Endothelial cell of umbilical vein (primary cell): ENCODE measurements around the gene EEA1. TPM values are rescaled to one million over a fixed set of nuclear protein-coding genes. Genes with fewer than 3 reads are reported as not detected.

Source experiments
- BruUV-seq: library from RNA; stranded (reverse); fragments of 400-500 nt; replicated peaks from 2 replicates; lab custom pipeline; 2021; lab: Mats Ljungman, UMichigan
- CTCF ChIA-PET: fragments of 300-600, 350-600 bp; sonication (Branson Sonifier 250); formaldehyde crosslinking; loops from one replicate; lab custom pipeline; 2021; ENCODE audit warnings: antibody characterized with exemption, inconsistent platforms; lab: Charles Lee
- POLR2A ChIA-PET: fragments of 300-600, 350-600 bp; sonication (Branson Sonifier 250); formaldehyde crosslinking; loops from one replicate; lab custom pipeline; 2021; ENCODE audit warnings: antibody characterized with exemption, inconsistent platforms; lab: Charles Lee
- DNase-seq: peaks from one replicate; pipeline ENCODE4 v3.0.0-alpha.2; 2011; ENCODE audit warnings: low read depth, low spot score
- FAIRE-seq: peaks from 2 replicates; lab custom pipeline; 2011; peaks lifted over from hg19 to GRCh38; lab: Jason Lieb, UNC
- H2AFZ ChIP-seq: 2 replicates; pipeline ENCODE4 v1.6.0; 2012; ENCODE audit warnings: low read depth, low read length, control low read depth, inconsistent platforms
- H3K27ac ChIP-seq: 2 replicates; pipeline ENCODE4 v1.5.1; 2011; ENCODE audit warnings: low read depth, mild to moderate bottlenecking, control low read depth, low read length, moderate library complexity; ENCODE audit not compliant: insufficient read depth
- H3K27me3 ChIP-seq, 2 experiments: 2 replicates each; pipeline versions ENCODE4 v1.6.0 to v1.6.1; 2011; ENCODE audit warnings: low read length in 2 of 2, mixed read lengths in 1 of 2; ENCODE audit not compliant: control insufficient read depth in 2 of 2, insufficient read depth in 2 of 2
- H3K36me3 ChIP-seq, 2 experiments: 2 replicates in 1 of 2; 3 replicates in 1 of 2; pipeline ENCODE4 v1.5.1; 2011; ENCODE audit warnings: low read length in 2 of 2, mild to moderate bottlenecking in 1 of 2, moderate library complexity in 1 of 2; ENCODE audit not compliant: control insufficient read depth in 2 of 2, insufficient read depth in 2 of 2; ENCODE audit errors: extremely low read depth in 1 of 2
- H3K4me1 ChIP-seq: 3 replicates; pipeline ENCODE4 v1.5.1; 2011; ENCODE audit warnings: mild to moderate bottlenecking, low read length; ENCODE audit not compliant: control insufficient read depth, insufficient read depth; ENCODE audit errors: extremely low read depth
- H3K4me2 ChIP-seq: 2 replicates; pipeline ENCODE4 v1.6.1; 2011; ENCODE audit warnings: low read length, control low read depth, mixed read lengths; ENCODE audit not compliant: insufficient read depth
- H3K4me3 ChIP-seq, 3 experiments: fragments of 200-600 bp in 1 of 3; sonication (generic), shearing (Covaris generic) in 1 of 3; replicated peaks in 1 of 3; 2 replicates each; pipeline ENCODE4 v1.5.1; 2011 to 2016; ENCODE audit warnings: control low read depth in 3 of 3, low read length in 3 of 3, mild to moderate bottlenecking in 2 of 3, inconsistent platforms in 1 of 3, low read depth in 1 of 3, moderate library complexity in 1 of 3; ENCODE audit not compliant: insufficient read depth in 1 of 3
- H3K79me2 ChIP-seq: 2 replicates; pipeline ENCODE4 v1.6.0; 2012; ENCODE audit warnings: low read length, inconsistent platforms; ENCODE audit not compliant: control insufficient read depth, insufficient read depth
- H3K9ac ChIP-seq: replicated peaks from 2 replicates; pipeline ENCODE3; 2011; ENCODE audit warnings: low read length, control low read depth; ENCODE audit not compliant: insufficient read depth; ENCODE audit errors: extremely low read depth
- H3K9me1 ChIP-seq: replicated peaks from 3 replicates; pipeline ENCODE4 v1.6.0; 2011; ENCODE audit warnings: mild to moderate bottlenecking, low read length; ENCODE audit not compliant: control insufficient read depth, insufficient read depth; ENCODE audit errors: extremely low read depth
- H3K9me3 ChIP-seq: replicated peaks from 2 replicates; pipeline ENCODE4 v1.5.1; 2012; ENCODE audit warnings: low read length, inconsistent platforms; ENCODE audit not compliant: control insufficient read depth, insufficient read depth
- H4K20me1 ChIP-seq: replicated peaks from 2 replicates; pipeline ENCODE3; 2011; ENCODE audit warnings: mild to moderate bottlenecking, low read length; ENCODE audit not compliant: control insufficient read depth, insufficient read depth; ENCODE audit errors: extremely low read depth
- EZH2 ChIP-seq: IDR thresholded peaks from 2 replicates; pipeline ENCODE4 v1.6.1; 2012; ENCODE audit warnings: borderline replicate concordance, low read depth, mild to moderate bottlenecking, moderate library complexity, low read length, inconsistent platforms; ENCODE audit not compliant: severe bottlenecking
- FOS ChIP-seq: IDR thresholded peaks from 2 replicates; pipeline ENCODE4 v1.6.1; 2011; ENCODE audit warnings: mild to moderate bottlenecking, low read length, moderate library complexity, borderline replicate concordance; ENCODE audit not compliant: insufficient read depth
- GATA2 ChIP-seq: IDR thresholded peaks from 2 replicates; pipeline ENCODE4 v1.7.0; 2011; ENCODE audit warnings: low read depth, mild to moderate bottlenecking, moderate library complexity, mixed read lengths, low read length; ENCODE audit not compliant: insufficient read length, insufficient read depth
- JUN ChIP-seq: IDR thresholded peaks from 2 replicates; pipeline ENCODE4 v1.6.1; 2011; ENCODE audit warnings: borderline replicate concordance, low read depth; ENCODE audit not compliant: insufficient read length, insufficient read depth
- MYC ChIP-seq: IDR thresholded peaks from one replicate; pipeline ENCODE4 v1.6.1; 2011; ENCODE audit warnings: mild to moderate bottlenecking, low read depth, low read length
- POLR2A ChIP-seq: IDR thresholded peaks from 2 replicates; pipeline ENCODE4 v1.6.1; 2012; ENCODE audit warnings: low read depth, mild to moderate bottlenecking, control low read depth, low read length
- POLR2AphosphoS5 ChIP-seq: IDR thresholded peaks from 2 replicates; pipeline ENCODE4 v1.6.1; 2012; ENCODE audit warnings: low read depth, mild to moderate bottlenecking, control low read depth, low read length, moderate library complexity; ENCODE audit not compliant: insufficient read depth
- dilution Hi-C: fragments of 300-500 bp; cut with MboI; formaldehyde crosslinking; loops from one replicate; pipeline ENCODE4 v1.15.0; 2019; ENCODE audit warnings: low sequenced_read_pairs; ENCODE audit not compliant: extremely low pct_ligation_motif_present
- intact Hi-C: fragments of 100-400 bp; cut with micrococcal nuclease; formaldehyde crosslinking; loops from one replicate; pipeline ENCODE4 v1.10.0; 2022
- polyA plus RNA-seq, 4 experiments: library from polyadenylated mRNA; depleted of rRNA in 3 of 4; stranded (reverse) in 3 of 4; unstranded in 1 of 4; fragments of >200 nt; gene quantifications; 2 replicates each; pipeline versions ENCODE4 v1.2.1 to v1.2.3, GENCODE V29; 2011 to 2012; ENCODE audit warnings: missing spikeins in 1 of 4
- total RNA-seq: library from RNA; stranded (reverse); gene quantifications from 2 replicates; pipeline ENCODE4 v1.2.3, GENCODE V29; 2021
- TF ChIP-seq, protein P1 (sequence below): IDR thresholded peaks from 2 replicates; pipeline ENCODE4 v1.6.1; 2011; ENCODE audit not compliant: insufficient read depth, insufficient read length
- TF ChIP-seq, protein P2 (sequence below), 2 donors: IDR thresholded peaks; 1 replicate in 1 of 2; 2 replicates in 1 of 2; pipeline ENCODE4 v1.5.1; 2011; ENCODE audit warnings: low read length in 2 of 2, mild to moderate bottlenecking in 2 of 2, moderate library complexity in 2 of 2, control low read depth in 1 of 2, inconsistent platforms in 1 of 2, low read depth in 1 of 2; ENCODE audit not compliant: insufficient read depth in 1 of 2; ENCODE audit errors: extremely low read depth in 1 of 2

EEA1 gene
- total and polyA plus RNA-seq, 2 donors (not counting 3 experiments of a cell fraction or from before 2014, with no cell fraction given), result 2.6 to 38.8 TPM

GRCh38 chr12:92914170-92914569 is 14.9 kb downstream of the EEA1 start:
- Histone ChIP-seq H3K4me2 (no peak overlapping the region), H3K79me2 (peaks cover 67% of the 10 kb centered on the region), H4K20me1 (peaks cover 2% of the 10 kb centered on the region), H3K27me3 (no peaks in the 10 kb centered on the region), H3K4me3 (no peak overlapping the region), H3K27ac (no peak overlapping the region), H3K9ac (no peak overlapping the region), H3K36me3 (no peaks in the 10 kb centered on the region), H3K9me1 (no peaks in the 10 kb centered on the region), H2AFZ (no peak overlapping the region), H3K4me1 (no peaks in the 10 kb centered on the region), H3K9me3 (peaks cover under 1% of the 10 kb centered on the region)
- TF ChIP-seq POLR2AphosphoS5, result no peak
- no peak for TF ChIP-seq MYC
- no peak for TF ChIP-seq FOS
- no peak for TF ChIP-seq POLR2A
- TF ChIP-seq GATA2, result no peak
- ChIA-PET CTCF (interaction anchor here (1.1 kb wide), 1 partner anchor 505 kb away, joined by 3 read pairs; no protein-coding TSS in a partner anchor), POLR2A (no interaction called here)
- dilution Hi-C loops, result no loop called here
- BruUV-seq, result no TSS peak
- intact Hi-C loops, result no loop called here
- DNase-seq, result no peak
- no peak for FAIRE-seq

DNA sequence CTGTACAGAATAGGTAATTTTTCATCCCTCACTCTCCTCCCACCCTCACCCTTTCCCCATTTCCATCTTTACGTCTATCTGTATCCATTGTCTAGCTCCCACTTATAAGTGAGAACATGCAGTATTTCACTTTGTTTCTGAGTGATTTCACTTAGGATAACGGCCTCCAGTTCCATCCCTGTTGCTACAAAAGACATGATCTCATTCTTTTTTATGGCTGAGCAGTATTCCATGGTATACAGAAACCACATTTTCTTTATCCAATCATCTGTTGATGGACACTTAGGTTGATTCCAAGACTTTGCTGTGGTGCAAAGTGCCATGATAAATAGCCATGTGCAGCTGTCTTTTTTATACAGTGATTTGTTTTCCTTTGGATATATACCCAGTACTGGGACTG is 16.4 kb downstream of the EEA1 start:
- dilution Hi-C loops, result no loop called here
- DNase-seq, result no peak
- H3K9me3 ChIP-seq, result peaks cover 2% of the 10 kb centered on the region
- intact Hi-C loops, result no loop called here
- H3K4me2 ChIP-seq, result no peak overlapping the region
- H3K9ac ChIP-seq, result no peak overlapping the region
- no peak for FAIRE-seq
- no peak overlapping the region for H3K27ac ChIP-seq
- H3K36me3 ChIP-seq, result no peaks in the 10 kb centered on the region
- BruUV-seq, result no TSS peak
- ChIA-PET POLR2A (no interaction called here), CTCF (no interaction called here)
- peaks cover 80% of the 10 kb centered on the region for H3K79me2 ChIP-seq
- no peak for TF ChIP-seq EZH2
- no peak for TF ChIP-seq GATA2
- TF ChIP-seq, protein P1, sequence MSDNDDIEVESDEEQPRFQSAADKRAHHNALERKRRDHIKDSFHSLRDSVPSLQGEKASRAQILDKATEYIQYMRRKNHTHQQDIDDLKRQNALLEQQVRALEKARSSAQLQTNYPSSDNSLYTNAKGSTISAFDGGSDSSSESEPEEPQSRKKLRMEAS, result no peak
- TF ChIP-seq, protein P2, sequence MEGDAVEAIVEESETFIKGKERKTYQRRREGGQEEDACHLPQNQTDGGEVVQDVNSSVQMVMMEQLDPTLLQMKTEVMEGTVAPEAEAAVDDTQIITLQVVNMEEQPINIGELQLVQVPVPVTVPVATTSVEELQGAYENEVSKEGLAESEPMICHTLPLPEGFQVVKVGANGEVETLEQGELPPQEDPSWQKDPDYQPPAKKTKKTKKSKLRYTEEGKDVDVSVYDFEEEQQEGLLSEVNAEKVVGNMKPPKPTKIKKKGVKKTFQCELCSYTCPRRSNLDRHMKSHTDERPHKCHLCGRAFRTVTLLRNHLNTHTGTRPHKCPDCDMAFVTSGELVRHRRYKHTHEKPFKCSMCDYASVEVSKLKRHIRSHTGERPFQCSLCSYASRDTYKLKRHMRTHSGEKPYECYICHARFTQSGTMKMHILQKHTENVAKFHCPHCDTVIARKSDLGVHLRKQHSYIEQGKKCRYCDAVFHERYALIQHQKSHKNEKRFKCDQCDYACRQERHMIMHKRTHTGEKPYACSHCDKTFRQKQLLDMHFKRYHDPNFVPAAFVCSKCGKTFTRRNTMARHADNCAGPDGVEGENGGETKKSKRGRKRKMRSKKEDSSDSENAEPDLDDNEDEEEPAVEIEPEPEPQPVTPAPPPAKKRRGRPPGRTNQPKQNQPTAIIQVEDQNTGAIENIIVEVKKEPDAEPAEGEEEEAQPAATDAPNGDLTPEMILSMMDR (IDR thresholded peaks at IDR 0.05; ENCODE audit: extremely low read depth in 1 of 2, insufficient read depth in 1 of 2, low read depth in 1 of 2, low read length in 2 of 2), result no peak
- TF ChIP-seq JUN, result no peak
- no peak for TF ChIP-seq FOS
- TF ChIP-seq POLR2AphosphoS5, result no peak
- no peak for TF ChIP-seq POLR2A
- no peak for TF ChIP-seq MYC
- H3K27me3 ChIP-seq, result no peaks in the 10 kb centered on the region
- no peak overlapping the region for H2AFZ ChIP-seq
- H3K9me1 ChIP-seq, result no peaks in the 10 kb centered on the region
- no peak overlapping the region for H3K4me3 ChIP-seq
- H3K4me1 ChIP-seq, result no peaks in the 10 kb centered on the region
- peaks cover 2% of the 10 kb centered on the region for H4K20me1 ChIP-seq
